GM12872 (cell line): Measurements from ENCODE around the gene LINGO1.

Experiments used
- TF ChIP-seq, protein P1 (sequence below): IDR thresholded peaks from 3 replicates; pipeline ENCODE4 v1.5.1; 2011; ENCODE audit warnings: low read depth, mild to moderate bottlenecking, low read length, moderate library complexity; ENCODE audit not compliant: insufficient read depth

LINGO1 gene

DNA sequence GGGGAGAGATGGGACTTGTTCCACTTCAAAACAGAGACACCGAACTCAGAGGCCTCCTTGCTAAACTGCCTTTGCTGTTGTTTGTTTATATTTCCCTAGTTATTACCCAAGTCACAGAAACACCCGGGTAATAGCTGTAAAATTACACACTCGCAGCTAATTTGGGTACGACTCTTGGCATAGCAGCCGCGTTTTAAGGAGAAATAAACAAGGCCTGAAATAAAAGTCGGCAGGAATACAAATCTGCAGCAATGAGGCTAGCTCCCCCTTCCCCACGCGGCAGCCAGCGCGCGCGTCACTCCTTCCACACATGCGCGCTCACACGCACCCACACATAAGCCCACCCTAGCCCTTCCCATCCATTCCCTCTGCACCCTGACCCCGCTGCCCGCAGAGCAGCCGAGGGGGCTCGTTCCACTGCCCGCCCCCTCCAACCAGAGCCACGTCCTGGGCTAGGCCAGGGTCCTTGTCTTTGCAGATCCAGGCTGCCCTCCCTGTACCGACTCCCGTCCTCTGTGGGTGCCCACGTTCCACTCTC is 67.3 kb downstream of the LINGO1 start:
- TF ChIP-seq, protein P1, sequence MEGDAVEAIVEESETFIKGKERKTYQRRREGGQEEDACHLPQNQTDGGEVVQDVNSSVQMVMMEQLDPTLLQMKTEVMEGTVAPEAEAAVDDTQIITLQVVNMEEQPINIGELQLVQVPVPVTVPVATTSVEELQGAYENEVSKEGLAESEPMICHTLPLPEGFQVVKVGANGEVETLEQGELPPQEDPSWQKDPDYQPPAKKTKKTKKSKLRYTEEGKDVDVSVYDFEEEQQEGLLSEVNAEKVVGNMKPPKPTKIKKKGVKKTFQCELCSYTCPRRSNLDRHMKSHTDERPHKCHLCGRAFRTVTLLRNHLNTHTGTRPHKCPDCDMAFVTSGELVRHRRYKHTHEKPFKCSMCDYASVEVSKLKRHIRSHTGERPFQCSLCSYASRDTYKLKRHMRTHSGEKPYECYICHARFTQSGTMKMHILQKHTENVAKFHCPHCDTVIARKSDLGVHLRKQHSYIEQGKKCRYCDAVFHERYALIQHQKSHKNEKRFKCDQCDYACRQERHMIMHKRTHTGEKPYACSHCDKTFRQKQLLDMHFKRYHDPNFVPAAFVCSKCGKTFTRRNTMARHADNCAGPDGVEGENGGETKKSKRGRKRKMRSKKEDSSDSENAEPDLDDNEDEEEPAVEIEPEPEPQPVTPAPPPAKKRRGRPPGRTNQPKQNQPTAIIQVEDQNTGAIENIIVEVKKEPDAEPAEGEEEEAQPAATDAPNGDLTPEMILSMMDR: no peak

DNA sequence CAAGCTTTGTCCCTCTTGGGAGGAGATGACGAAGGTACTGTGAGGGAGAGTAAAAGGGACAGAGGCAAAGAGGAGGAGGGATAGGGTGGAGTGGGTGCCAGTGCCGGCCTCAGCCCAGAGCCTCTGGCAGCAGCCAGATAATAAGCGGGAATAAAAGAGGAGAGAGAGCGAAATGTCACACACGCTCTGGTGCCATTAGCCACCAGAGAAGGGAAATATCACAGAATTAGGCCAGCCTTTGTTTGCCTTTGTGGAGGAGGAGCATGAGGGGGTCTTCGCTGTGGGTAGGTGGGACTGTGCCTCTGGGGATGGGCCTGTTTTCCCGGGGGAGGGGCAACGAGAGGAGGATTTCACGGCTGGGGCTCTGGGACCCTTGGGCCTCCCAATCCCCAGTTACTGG is 67.8 kb downstream of the LINGO1 start:
- TF ChIP-seq, protein P1: no peak

DNA sequence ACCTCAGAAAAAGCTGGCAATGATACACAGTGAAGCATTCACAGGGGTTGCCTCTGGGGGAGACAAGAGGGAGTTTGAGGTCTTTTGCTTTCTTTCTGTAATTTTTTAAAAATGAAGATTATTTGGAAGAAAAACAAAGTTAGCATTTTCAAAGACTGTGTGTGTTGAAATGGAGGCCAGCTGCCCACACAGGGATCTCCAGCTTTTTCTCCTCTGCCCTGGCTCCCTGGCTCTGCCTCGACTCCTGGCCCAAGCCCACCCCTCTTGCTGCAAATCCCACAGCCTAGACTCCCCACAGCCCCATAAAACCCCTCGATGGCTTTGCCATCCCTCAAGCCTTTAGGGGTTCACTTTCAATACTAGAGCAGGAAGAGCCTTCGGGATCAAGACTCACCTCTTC is 68.4 kb downstream of the LINGO1 start:
- TF ChIP-seq, protein P1: no peak

DNA sequence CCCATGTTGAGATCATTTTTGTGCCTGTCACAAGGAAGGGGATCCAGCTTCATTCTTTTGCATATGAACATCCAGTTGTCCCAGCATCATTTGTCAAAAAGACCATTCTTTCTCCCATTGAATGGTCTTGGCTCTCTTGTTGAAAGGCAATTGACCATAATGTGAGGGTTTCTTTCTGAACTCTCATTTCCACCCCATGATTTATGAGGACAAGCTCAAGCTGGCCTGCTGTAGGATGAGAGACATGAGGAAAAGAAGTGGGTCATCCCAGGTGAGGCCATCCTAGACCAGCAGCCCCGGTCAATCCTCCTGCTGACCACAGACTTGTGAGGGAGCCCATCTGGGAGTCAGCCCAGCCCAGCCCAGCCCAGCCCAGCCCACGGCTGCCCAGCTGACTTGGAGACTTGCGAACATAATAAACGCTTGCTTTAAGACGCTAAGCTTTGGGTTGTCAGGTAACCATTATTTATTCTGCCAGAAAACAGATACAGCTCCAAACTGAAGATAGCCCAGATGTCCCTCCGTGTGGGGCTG is 69.0 kb downstream of the LINGO1 start:
- TF ChIP-seq, protein P1: no peak
